ENCODE data around the gene HEXIM1.
A peak's percentile ranks its signal among the peaks of the same experiment; 100 is the strongest.

HEXIM1 gene

DNA sequence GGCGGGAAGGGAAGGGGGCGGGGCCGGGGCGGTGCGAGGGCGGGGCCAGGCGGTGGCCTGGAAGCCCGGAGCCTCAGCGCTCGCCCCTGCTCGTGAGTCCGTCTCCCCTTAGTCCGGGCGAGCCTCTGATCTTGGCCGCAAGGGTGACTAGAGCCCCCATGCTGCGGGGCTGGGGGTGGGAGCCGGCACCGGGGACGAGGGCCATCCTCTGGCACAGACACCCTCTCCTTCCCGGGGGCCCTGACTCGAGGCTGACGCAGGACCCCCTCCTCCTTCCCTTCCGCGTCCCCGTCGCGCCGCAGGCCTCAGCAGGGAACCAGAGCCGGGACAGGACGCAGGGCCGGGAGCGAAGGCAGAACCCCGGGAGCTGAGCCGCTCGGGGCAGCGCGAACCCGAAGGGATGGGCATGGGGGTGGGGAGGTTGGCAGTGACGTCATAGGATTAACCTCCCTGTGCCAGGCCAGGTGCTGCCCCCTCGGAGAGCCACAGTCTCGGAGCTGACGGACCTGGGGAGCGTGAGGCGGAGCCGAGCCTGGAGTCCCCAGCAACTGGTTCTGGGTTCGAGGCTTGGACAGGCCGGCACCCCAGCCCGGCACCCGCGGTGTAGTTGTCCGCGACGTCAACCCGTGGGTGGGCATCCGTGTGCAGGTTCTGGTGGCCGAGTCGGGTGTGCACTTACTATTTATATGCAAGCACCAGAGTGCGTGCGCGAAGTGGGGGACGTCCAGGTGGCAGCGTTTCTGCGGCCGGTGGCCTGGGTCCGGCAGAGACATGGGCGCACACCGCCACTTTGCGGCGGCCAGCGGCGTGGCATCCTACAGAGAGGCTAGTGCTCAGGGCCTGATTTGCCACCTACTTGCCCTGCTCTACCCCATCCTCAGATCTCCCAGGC is 15.5 kb upstream of the HEXIM1 start:
- no peaks in the 10 kb centered on the region for H3K9me3 ChIP-seq (ENCODE audit: control insufficient read depth, insufficient read depth, low read length)
- peaks cover 3% of the 10 kb centered on the region for H3K36me3 ChIP-seq (ENCODE audit: control insufficient read depth, insufficient read depth, low read length)
- no peak overlapping the region for H3K9ac ChIP-seq (ENCODE audit: low read depth, low read length)
- H3K4me1 ChIP-seq (ENCODE audit: control insufficient read depth, insufficient read depth, low read length): peaks cover 4% of the 10 kb centered on the region
- H3K4me3 ChIP-seq (ENCODE audit: low read depth, low read length): peak overlapping the region; percentile 78
- H3K27me3 ChIP-seq (ENCODE audit: control insufficient read depth, insufficient read depth, low read length): no peaks in the 10 kb centered on the region

GRCh38 chr17:45135192-45135977 is 12.9 kb upstream of the HEXIM1 start, which contains the start of gene ACBD4:
TSS of gene ACBD4 (plus strand) at chr17:45135687. CDS start at chr17:45136145, 458 bp downstream.
- peak within 1 kb of the TSS; percentile 62 for H3K4me3 ChIP-seq (ENCODE audit: low read depth, low read length)
- H3K4me1 ChIP-seq (ENCODE audit: control insufficient read depth, insufficient read depth, low read length): peaks cover 7% of the 10 kb centered on the region
- H3K9me3 ChIP-seq (ENCODE audit: control insufficient read depth, insufficient read depth, low read length): no peaks in the 10 kb centered on the region
- H3K27me3 ChIP-seq (ENCODE audit: control insufficient read depth, insufficient read depth, low read length): no peaks in the 10 kb centered on the region
- peaks cover 5% of the 10 kb centered on the region for H3K36me3 ChIP-seq (ENCODE audit: control insufficient read depth, insufficient read depth, low read length)
- peak within 1 kb of the TSS; percentile 70 for H3K9ac ChIP-seq (ENCODE audit: low read depth, low read length)

DNA sequence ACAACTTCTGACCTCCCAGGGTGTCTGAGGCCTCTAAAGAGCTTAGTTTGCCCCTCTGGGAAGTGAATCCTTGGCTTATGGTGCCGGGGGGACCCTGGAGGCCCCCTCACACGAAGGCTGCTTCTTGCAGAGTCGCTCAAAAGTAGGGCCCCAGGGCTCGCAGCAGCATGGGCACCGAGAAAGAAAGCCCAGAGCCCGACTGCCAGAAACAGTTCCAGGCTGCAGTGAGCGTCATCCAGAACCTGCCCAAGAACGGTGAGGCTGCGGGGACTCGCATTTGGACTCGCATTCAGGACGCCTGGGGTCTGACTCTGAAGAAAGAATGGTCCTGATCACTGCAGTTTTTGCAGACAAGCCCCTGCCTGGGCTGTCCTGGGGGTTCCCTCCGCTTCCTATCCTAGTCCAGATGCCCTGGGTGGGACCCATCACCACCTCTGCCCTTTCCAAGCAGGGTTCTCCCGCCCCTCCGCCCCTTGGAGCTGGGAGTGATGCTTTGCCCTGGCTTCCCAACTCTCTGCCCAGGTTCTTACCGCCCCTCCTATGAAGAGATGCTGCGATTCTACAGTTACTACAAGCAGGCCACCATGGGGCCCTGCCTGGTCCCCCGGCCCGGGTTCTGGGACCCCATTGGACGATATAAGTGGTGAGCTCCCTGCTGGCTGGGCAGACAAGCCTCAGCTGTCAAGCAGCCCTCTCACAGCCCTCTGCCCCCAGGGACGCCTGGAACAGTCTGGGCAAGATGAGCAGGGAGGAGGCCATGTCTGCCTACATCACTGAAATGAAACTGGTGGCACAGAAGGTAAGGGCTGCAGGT is 12.1 kb upstream of the HEXIM1 start:
- Histone ChIP-seq H3K27me3 (ENCODE audit: control insufficient read depth, insufficient read depth, low read length) (no peaks in the 10 kb centered on the region), H3K9me3 (ENCODE audit: control insufficient read depth, insufficient read depth, low read length) (no peaks in the 10 kb centered on the region), H3K4me3 (ENCODE audit: low read depth, low read length) (peak overlapping the region; percentile 62), H3K36me3 (ENCODE audit: control insufficient read depth, insufficient read depth, low read length) (peaks cover 5% of the 10 kb centered on the region), H3K4me1 (ENCODE audit: control insufficient read depth, insufficient read depth, low read length) (peaks cover 7% of the 10 kb centered on the region), H3K9ac (ENCODE audit: low read depth, low read length) (peak overlapping the region; percentile 70)

DNA sequence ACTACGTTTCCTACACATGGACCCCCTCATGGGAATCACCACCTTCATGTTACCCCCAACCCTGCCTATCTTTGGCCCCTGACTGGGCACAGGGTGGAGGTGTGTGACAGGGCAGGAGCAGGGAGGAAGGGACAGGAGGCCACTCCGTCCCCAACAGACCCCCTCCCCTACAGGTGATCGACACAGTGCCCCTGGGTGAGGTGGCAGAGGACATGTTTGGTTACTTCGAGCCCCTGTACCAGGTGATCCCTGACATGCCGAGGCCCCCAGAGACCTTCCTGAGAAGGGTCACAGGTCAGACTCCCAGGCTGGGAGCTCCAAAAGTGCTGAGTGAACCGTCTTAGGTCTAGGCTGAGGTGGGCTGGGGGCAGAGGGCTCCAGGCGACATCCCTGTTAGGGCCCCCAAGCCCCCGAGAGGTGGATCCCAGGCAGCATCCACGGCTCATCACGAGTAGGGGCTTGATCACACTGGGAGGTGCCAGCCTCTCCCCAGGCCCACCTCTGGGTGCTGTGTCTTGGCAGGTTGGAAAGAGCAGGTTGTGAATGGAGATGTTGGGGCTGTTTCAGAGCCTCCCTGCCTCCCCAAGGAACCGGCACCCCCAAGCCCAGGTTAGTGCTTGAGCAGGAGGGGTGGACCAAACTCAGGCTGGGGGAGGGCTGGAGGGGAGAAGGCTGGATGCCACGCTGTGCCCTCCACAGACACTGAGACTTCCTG is 11.3 kb upstream of the HEXIM1 start:
- peaks cover 5% of the 10 kb centered on the region for H3K36me3 ChIP-seq (ENCODE audit: control insufficient read depth, insufficient read depth, low read length)
- no peak overlapping the region for H3K9ac ChIP-seq (ENCODE audit: low read depth, low read length)
- no peak overlapping the region for H3K4me3 ChIP-seq (ENCODE audit: low read depth, low read length)
- H3K9me3 ChIP-seq (ENCODE audit: control insufficient read depth, insufficient read depth, low read length): no peaks in the 10 kb centered on the region
- H3K4me1 ChIP-seq (ENCODE audit: control insufficient read depth, insufficient read depth, low read length): peaks cover 7% of the 10 kb centered on the region
- no peaks in the 10 kb centered on the region for H3K27me3 ChIP-seq (ENCODE audit: control insufficient read depth, insufficient read depth, low read length)

DNA sequence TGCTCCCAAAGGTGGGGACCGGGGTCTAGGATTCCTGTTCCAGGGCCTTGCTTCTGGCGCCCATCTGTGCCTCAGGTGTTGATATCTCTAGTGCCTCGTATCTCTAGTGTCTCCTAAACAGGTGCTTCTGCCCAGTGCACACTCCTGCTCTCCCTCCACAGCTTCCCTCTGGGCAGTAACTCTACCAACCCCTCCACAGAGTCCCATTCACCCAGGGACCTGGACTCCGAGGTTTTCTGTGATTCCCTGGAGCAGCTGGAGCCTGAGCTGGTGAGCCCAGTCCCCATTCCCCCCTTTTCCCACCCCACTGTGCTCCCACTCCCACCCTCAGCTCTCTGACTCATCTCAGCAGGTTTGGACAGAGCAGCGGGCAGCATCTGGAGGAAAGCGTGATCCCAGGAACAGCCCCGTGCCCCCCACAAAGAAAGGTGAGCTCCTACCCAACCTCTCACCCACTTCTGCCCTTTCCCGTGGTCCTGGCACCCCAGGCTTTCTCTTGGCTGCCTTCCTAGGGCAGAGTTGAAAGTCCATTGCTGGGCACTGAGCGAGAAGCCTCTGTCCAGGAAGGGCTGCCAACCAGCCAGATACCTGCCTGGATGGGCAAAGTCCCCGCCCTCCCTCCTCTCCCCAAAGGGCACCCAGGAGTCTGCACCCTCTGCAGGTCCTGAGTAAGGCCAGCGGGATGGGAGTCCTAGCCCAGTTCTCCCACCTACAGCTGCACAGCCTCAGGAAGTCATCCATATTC is 10.5 kb upstream of the HEXIM1 start:
- no peak overlapping the region for H3K4me3 ChIP-seq (ENCODE audit: low read depth, low read length)
- H3K27me3 ChIP-seq (ENCODE audit: control insufficient read depth, insufficient read depth, low read length): no peaks in the 10 kb centered on the region
- H3K9me3 ChIP-seq (ENCODE audit: control insufficient read depth, insufficient read depth, low read length): no peaks in the 10 kb centered on the region
- peaks cover 5% of the 10 kb centered on the region for H3K36me3 ChIP-seq (ENCODE audit: control insufficient read depth, insufficient read depth, low read length)
- H3K4me1 ChIP-seq (ENCODE audit: control insufficient read depth, insufficient read depth, low read length): peaks cover 7% of the 10 kb centered on the region
- no peak overlapping the region for H3K9ac ChIP-seq (ENCODE audit: low read depth, low read length)

DNA sequence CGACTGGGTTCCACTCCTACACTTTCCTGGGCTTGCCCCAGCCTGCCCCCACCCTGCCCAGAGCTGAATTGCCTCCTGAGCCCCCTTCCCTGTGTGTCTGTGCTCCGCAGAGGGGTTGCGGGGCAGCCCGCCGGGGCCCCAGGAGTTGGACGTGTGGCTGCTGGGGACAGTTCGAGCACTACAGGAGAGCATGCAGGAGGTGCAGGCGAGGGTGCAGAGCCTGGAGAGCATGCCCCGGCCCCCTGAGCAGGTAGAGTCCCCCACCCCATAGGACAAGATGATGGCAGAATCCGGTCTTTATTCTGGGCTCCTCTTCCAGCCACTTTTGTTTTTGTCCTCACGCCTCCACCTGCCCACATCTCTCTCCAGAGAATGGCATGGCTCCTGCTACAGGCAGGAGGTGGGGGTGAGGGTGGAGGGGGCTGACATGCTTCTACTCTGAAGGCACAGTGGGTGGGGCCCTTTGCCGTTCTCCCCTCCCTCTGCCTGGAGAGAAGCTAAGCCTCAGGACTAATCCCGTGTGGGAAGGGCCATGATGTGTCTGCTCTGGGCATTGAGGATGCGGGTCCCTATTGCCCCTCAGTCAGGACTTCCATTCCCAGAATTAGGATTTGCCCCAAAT is 9.3 kb upstream of the HEXIM1 start:
- Histone ChIP-seq H3K36me3 (ENCODE audit: control insufficient read depth, insufficient read depth, low read length) (peaks cover 5% of the 10 kb centered on the region), H3K9ac (ENCODE audit: low read depth, low read length) (no peak overlapping the region), H3K4me1 (ENCODE audit: control insufficient read depth, insufficient read depth, low read length) (peaks cover 10% of the 10 kb centered on the region), H3K4me3 (ENCODE audit: low read depth, low read length) (no peak overlapping the region), H3K9me3 (ENCODE audit: control insufficient read depth, insufficient read depth, low read length) (no peaks in the 10 kb centered on the region), H3K27me3 (ENCODE audit: control insufficient read depth, insufficient read depth, low read length) (no peaks in the 10 kb centered on the region)

DNA sequence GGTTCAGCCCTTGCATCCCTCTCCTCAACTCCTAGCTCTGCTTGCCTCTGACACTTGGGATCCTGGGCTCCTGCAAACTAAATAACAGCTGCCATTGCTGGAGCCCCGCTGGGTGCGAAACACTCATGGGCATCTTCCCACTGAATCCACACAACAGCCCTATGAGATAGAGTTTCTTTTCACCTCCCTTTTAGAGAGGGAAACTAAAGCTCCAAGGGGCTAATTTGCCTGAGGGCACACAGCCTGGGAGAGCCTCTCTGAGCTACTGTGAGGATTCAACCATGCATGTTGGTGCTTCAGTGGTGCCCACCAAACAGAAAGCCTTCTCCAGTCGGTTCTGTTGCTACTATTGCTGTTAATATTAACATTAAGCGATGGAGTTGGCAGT is 8.7 kb upstream of the HEXIM1 start:
- H3K36me3 ChIP-seq (ENCODE audit: control insufficient read depth, insufficient read depth, low read length): peaks cover 5% of the 10 kb centered on the region
- H3K27me3 ChIP-seq (ENCODE audit: control insufficient read depth, insufficient read depth, low read length): no peaks in the 10 kb centered on the region
- H3K9me3 ChIP-seq (ENCODE audit: control insufficient read depth, insufficient read depth, low read length): no peaks in the 10 kb centered on the region
- no peak overlapping the region for H3K9ac ChIP-seq (ENCODE audit: low read depth, low read length)
- peaks cover 10% of the 10 kb centered on the region for H3K4me1 ChIP-seq (ENCODE audit: control insufficient read depth, insufficient read depth, low read length)
- no peak overlapping the region for H3K4me3 ChIP-seq (ENCODE audit: low read depth, low read length)

- Histone ChIP-seq H3K4me3 (ENCODE audit: low read depth, low read length) (peak overlapping the region; percentile 58), H3K4me1 (ENCODE audit: control insufficient read depth, insufficient read depth, low read length) (peaks cover 5% of the 10 kb centered on the region), H3K9me3 (ENCODE audit: control insufficient read depth, insufficient read depth, low read length) (no peaks in the 10 kb centered on the region), H3K9ac (ENCODE audit: low read depth, low read length) (no peak overlapping the region), H3K36me3 (ENCODE audit: control insufficient read depth, insufficient read depth, low read length) (no peaks in the 10 kb centered on the region), H3K27me3 (ENCODE audit: control insufficient read depth, insufficient read depth, low read length) (no peaks in the 10 kb centered on the region)
Observed at GRCh38 chr17:45143094-45143670, 5.1 kb upstream of the HEXIM1 start.

- H3K27me3 ChIP-seq (ENCODE audit: control insufficient read depth, insufficient read depth, low read length): no peaks in the 10 kb centered on the region
- no peak overlapping the region for H3K9ac ChIP-seq (ENCODE audit: low read depth, low read length)
- no peaks in the 10 kb centered on the region for H3K9me3 ChIP-seq (ENCODE audit: control insufficient read depth, insufficient read depth, low read length)
- peak overlapping the region; percentile 58 for H3K4me3 ChIP-seq (ENCODE audit: low read depth, low read length)
- peaks cover 5% of the 10 kb centered on the region for H3K4me1 ChIP-seq (ENCODE audit: control insufficient read depth, insufficient read depth, low read length)
- H3K36me3 ChIP-seq (ENCODE audit: control insufficient read depth, insufficient read depth, low read length): no peaks in the 10 kb centered on the region
Observed at GRCh38 chr17:45143767-45144198, 4.5 kb upstream of the HEXIM1 start.

Data from iPS-15b (cell line).